ENCODE results near the gene GRM7.

- no peak for TF ChIP-seq CTCF (IDR thresholded peaks at IDR 0.05)
- no peak for TF ChIP-seq POLR2A (IDR thresholded peaks at IDR 0.05)
Measured at GRCh38 chr3:7377103-7377502, 516.2 kb downstream of the GRM7 start.
